Activated CD4-positive, CD25-positive, alpha-beta regulatory T cell treated with anti-CD3 and anti-CD28 coated beads, Interleukin-2, amount 50 U/mL, for 24 hours (primary cell): Measurements from ENCODE around the gene CIDEC.

Experiments
- ATAC-seq, 2 donors: fragments of 150-1000 bp; cut with Tn5 transposase; one replicate each; pipeline ENCODE4 v1.10.0; 2021; ENCODE audit warnings: mild to moderate bottlenecking in 1 of 2, moderate library complexity in 1 of 2

The CIDEC gene

GRCh38 chr3:9841015-9841414, 39.0 kb downstream of the CIDEC start:
- ATAC-seq = no peak

- ATAC-seq = no peak
Observed at GRCh38 chr3:9838856-9839255, 41.2 kb downstream of the CIDEC start.

GRCh38 chr3:9837701-9838582, 42.1 kb downstream of the CIDEC start:
- ATAC-seq = no peak

GRCh38 chr3:9834520-9835380, 45.3 kb downstream of the CIDEC start:
- ATAC-seq = no peak

GRCh38 chr3:9833078-9833477, 47.0 kb downstream of the CIDEC start:
- ATAC-seq = no peak

- no peak for ATAC-seq
Observed at GRCh38 chr3:9831253-9831652, 48.8 kb downstream of the CIDEC start.

GRCh38 chr3:9828801-9829755, 51.0 kb downstream of the CIDEC start:
- ATAC-seq = no peak

- ATAC-seq = peak in 1 of 2 donors; percentile 66
Observed at GRCh38 chr3:9826815-9827573, 53.1 kb downstream of the CIDEC start.

GRCh38 chr3:9825451-9826040, 54.5 kb downstream of the CIDEC start:
- ATAC-seq = no peak

GRCh38 chr3:9820946-9821345, 59.1 kb downstream of the CIDEC start:
- ATAC-seq = no peak

- no peak for ATAC-seq
Observed at GRCh38 chr3:9820543-9820942, 59.5 kb downstream of the CIDEC start.

GRCh38 chr3:9818666-9819335, 61.3 kb downstream of the CIDEC start:
- no peak for ATAC-seq

- ATAC-seq = no peak
Observed at GRCh38 chr3:9817436-9817835, 62.6 kb downstream of the CIDEC start.
